Endodermal cell (in vitro differentiated cells): ENCODE results near the gene CAMK2A. TPM values are rescaled to one million over a fixed set of nuclear protein-coding genes. Genes with fewer than 3 reads are reported as not detected.
A peak's percentile ranks its signal among the peaks of the same experiment; 100 is the strongest.

ENCODE experiments used
- DNase-seq: peaks from one replicate; pipeline ENCODE4 v3.0.0-alpha.2; 2017
- H3K27ac ChIP-seq: 2 replicates; pipeline ENCODE4 v1.5.1; 2013; ENCODE audit warnings: mild to moderate bottlenecking, low read depth, low read length, moderate library complexity
- H3K27me3 ChIP-seq: 2 replicates; pipeline ENCODE4 v1.6.1; 2013; ENCODE audit warnings: mild to moderate bottlenecking, low read length, moderate library complexity; ENCODE audit not compliant: insufficient read depth, control insufficient read depth, poor library complexity, severe bottlenecking
- H3K36me3 ChIP-seq: 2 replicates; pipeline ENCODE4 v1.7.0; 2013; ENCODE audit warnings: mild to moderate bottlenecking, low read length, moderate library complexity; ENCODE audit not compliant: control insufficient read depth, insufficient read depth
- H3K4me1 ChIP-seq: one replicate; pipeline ENCODE4 v1.7.0; 2013; ENCODE audit warnings: low read length; ENCODE audit not compliant: control insufficient read depth, insufficient read depth
- H3K4me3 ChIP-seq: 2 replicates; pipeline ENCODE4 v1.5.1; 2013; ENCODE audit warnings: mild to moderate bottlenecking, low read length, moderate library complexity
- H3K9ac ChIP-seq: 2 replicates; pipeline ENCODE4 v1.6.1; 2013; ENCODE audit warnings: mild to moderate bottlenecking, low read length, moderate library complexity; ENCODE audit not compliant: poor library complexity, severe bottlenecking; ENCODE audit errors: extremely low read depth
- H3K9me3 ChIP-seq: 2 replicates; pipeline ENCODE4 v1.6.1; 2013; ENCODE audit warnings: mild to moderate bottlenecking, low read length, moderate library complexity; ENCODE audit not compliant: control insufficient read depth
- H3K27ac Mint-ChIP-seq: 2 replicates; pipeline ENCODE4 v1.8.0; 2020; ENCODE audit warnings: mixed read lengths
- H3K27me3 Mint-ChIP-seq: 2 replicates; pipeline ENCODE4 v1.8.0; 2021; ENCODE audit warnings: mild to moderate bottlenecking, mixed read lengths; ENCODE audit not compliant: insufficient read depth
- H3K36me3 Mint-ChIP-seq: 2 replicates; pipeline ENCODE4 v1.8.0; 2020; ENCODE audit warnings: low read depth, mixed read lengths
- H3K4me1 Mint-ChIP-seq: 2 replicates; pipeline ENCODE4 v1.8.0; 2020; ENCODE audit warnings: mixed read lengths
- H3K4me3 Mint-ChIP-seq: 2 replicates; pipeline ENCODE4 v1.8.0; 2020; ENCODE audit warnings: mild to moderate bottlenecking, moderate library complexity, mixed read lengths
- H3K9me3 Mint-ChIP-seq: 2 replicates; pipeline ENCODE4 v1.8.0; 2020; ENCODE audit warnings: mild to moderate bottlenecking, mixed read lengths
- WGBS, 2 experiments: methylation state at CpG; one replicate each; pipeline versions ENCODE4 v1.1.5 to v1.1.7; 2013; ENCODE audit warnings: missing lambda C conversion rate in 2 of 2, mixed read lengths in 1 of 2; ENCODE audit not compliant: insufficient coverage in 1 of 2, insufficient read length in 1 of 2; 5-methylcytosine and 5-hydroxymethylcytosine counted together
- total RNA-seq, 2 donors: library from RNA; stranded (reverse); fragmentation: NEBNext Ultra II Directional in 1 of 2; extraction: Animal tissue kit (Norgen Biotek cat#: 25700) in 1 of 2; gene quantifications; 2 replicates in 1 of 2; 3 replicates in 1 of 2; pipeline ENCODE4 v1.2.1, GENCODE V29; 2021
- TF ChIP-seq, protein P1 (sequence below): fragments of 200-600 bp; sonication (generic); conservative IDR thresholded peaks from 2 replicates; pipeline ENCODE4 v1.5.0; 2021; ENCODE audit warnings: antibody characterized with exemption, mild to moderate bottlenecking

The CAMK2A gene
- total RNA-seq, 2 donors from 2014 or later: 0.31 to 0.49 TPM

GRCh38 chr5:150302301-150303069 lies 12.9 kb upstream of the CAMK2A start, which contains the start of gene ARSI:
Gene ARSI (minus strand): TSS chr5:150302905. CDS start chr5:150302373, 532 bp downstream.
- H3K9ac ChIP-seq: peak within 1 kb of the TSS; percentile 65
- H3K9me3 ChIP-seq: no peaks in the 10 kb centered on the region
- peak within 1 kb of the TSS; percentile 88 for H3K27ac Mint-ChIP-seq
- no peak within 1 kb of the TSS for H3K27ac ChIP-seq
- peaks cover 39% of the 10 kb centered on the region for H3K4me1 Mint-ChIP-seq
- H3K27me3 ChIP-seq: peaks cover 36% of the 10 kb centered on the region
- no peaks in the 10 kb centered on the region for H3K36me3 ChIP-seq
- no peaks in the 10 kb centered on the region for H3K36me3 Mint-ChIP-seq
- 3 to 4% methylated on average over 27 to 63 of the region's 63 CpGs for WGBS, 2 experiments
- TF ChIP-seq, protein P1, sequence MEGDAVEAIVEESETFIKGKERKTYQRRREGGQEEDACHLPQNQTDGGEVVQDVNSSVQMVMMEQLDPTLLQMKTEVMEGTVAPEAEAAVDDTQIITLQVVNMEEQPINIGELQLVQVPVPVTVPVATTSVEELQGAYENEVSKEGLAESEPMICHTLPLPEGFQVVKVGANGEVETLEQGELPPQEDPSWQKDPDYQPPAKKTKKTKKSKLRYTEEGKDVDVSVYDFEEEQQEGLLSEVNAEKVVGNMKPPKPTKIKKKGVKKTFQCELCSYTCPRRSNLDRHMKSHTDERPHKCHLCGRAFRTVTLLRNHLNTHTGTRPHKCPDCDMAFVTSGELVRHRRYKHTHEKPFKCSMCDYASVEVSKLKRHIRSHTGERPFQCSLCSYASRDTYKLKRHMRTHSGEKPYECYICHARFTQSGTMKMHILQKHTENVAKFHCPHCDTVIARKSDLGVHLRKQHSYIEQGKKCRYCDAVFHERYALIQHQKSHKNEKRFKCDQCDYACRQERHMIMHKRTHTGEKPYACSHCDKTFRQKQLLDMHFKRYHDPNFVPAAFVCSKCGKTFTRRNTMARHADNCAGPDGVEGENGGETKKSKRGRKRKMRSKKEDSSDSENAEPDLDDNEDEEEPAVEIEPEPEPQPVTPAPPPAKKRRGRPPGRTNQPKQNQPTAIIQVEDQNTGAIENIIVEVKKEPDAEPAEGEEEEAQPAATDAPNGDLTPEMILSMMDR: peak; percentile 71
- H3K4me3 Mint-ChIP-seq: peak within 1 kb of the TSS; percentile 62
- H3K9me3 Mint-ChIP-seq: no peaks in the 10 kb centered on the region
- H3K4me1 ChIP-seq: peaks cover 21% of the 10 kb centered on the region
- peak; percentile 94 for DNase-seq
- H3K4me3 ChIP-seq: peak within 1 kb of the TSS; percentile 71
- H3K27me3 Mint-ChIP-seq: peaks cover 59% of the 10 kb centered on the region

GRCh38 chr5:150301901-150302300 lies 12.3 kb upstream of the CAMK2A start:
- no peak overlapping the region for H3K27ac ChIP-seq
- H3K4me3 ChIP-seq: peak overlapping the region; percentile 71
- peaks cover 39% of the 10 kb centered on the region for H3K4me1 Mint-ChIP-seq
- peak overlapping the region; percentile 65 for H3K9ac ChIP-seq
- WGBS, 2 experiments: 43 to 76% methylated on average over 11 to 22 of the region's 22 CpGs
- H3K36me3 ChIP-seq: no peaks in the 10 kb centered on the region
- H3K4me3 Mint-ChIP-seq: peak overlapping the region; percentile 62
- DNase-seq: peak; percentile 72
- H3K27me3 ChIP-seq: peaks cover 39% of the 10 kb centered on the region
- H3K4me1 ChIP-seq: peaks cover 21% of the 10 kb centered on the region
- H3K9me3 Mint-ChIP-seq: no peaks in the 10 kb centered on the region
- H3K36me3 Mint-ChIP-seq: peaks cover 2% of the 10 kb centered on the region
- no peaks in the 10 kb centered on the region for H3K9me3 ChIP-seq
- no peak overlapping the region for H3K27ac Mint-ChIP-seq
- TF ChIP-seq, protein P1: no peak
- peaks cover 64% of the 10 kb centered on the region for H3K27me3 Mint-ChIP-seq

DNA sequence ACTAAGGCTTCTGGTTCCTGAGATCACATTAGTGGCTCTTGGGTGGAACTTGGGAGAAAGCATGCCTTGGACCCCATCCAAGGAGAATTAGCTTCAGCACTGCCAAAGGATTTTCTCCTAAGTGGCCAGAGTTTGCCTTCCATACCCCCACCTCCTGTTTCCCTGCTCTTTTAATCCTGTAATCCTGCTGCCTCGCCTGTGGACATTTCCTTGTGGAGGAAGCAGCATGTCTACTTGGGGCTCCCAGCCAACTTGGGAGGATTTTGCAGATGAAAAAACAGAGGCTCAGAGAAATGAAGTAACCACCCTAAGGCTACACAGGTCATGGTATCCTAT lies 11.6 kb upstream of the CAMK2A start:
- H3K4me3 Mint-ChIP-seq: peak overlapping the region; percentile 0
- Histone ChIP-seq H3K27ac (no peak overlapping the region), H3K4me3 (peak overlapping the region; percentile 71), H3K9me3 (no peaks in the 10 kb centered on the region), H3K4me1 (peaks cover 21% of the 10 kb centered on the region), H3K9ac (peak overlapping the region; percentile 34), H3K27me3 (peaks cover 45% of the 10 kb centered on the region), H3K36me3 (no peaks in the 10 kb centered on the region)
- H3K36me3 Mint-ChIP-seq: peaks cover 2% of the 10 kb centered on the region
- TF ChIP-seq, protein P1: no peak
- H3K4me1 Mint-ChIP-seq: peaks cover 39% of the 10 kb centered on the region
- no peak overlapping the region for H3K27ac Mint-ChIP-seq
- H3K9me3 Mint-ChIP-seq: no peaks in the 10 kb centered on the region
- H3K27me3 Mint-ChIP-seq: peaks cover 69% of the 10 kb centered on the region
- WGBS, 2 experiments: 71% methylated on average over 1 of the region's 1 CpG
- DNase-seq: no peak
